Uterus (tissue), 4 donors: ENCODE results near the gene AURKA. TPM values are rescaled to one million over a fixed set of nuclear protein-coding genes. Genes with fewer than 3 reads are reported as not detected.
A peak's percentile ranks its signal among the peaks of the same experiment; 100 is the strongest.

Source experiments
- DNase-seq, 2 donors: peaks; one replicate each; pipeline ENCODE4 v3.0.0-alpha.2; 2019 to 2020
- H3K27ac ChIP-seq, 2 donors: fragments of 200-600 bp; sonication (generic); 1 replicate in 1 of 2; 2 replicates in 1 of 2; pipeline ENCODE4 v1.5.1; 2016 to 2018
- H3K27me3 ChIP-seq, 2 donors: fragments of 200-600 bp; sonication (generic); one replicate each; pipeline ENCODE4 v1.5.1; 2018 to 2019; ENCODE audit warnings: control low read depth in 1 of 2
- H3K36me3 ChIP-seq, 2 donors: fragments of 200-600 bp; sonication (generic); one replicate each; pipeline ENCODE4 v1.5.1; 2019; ENCODE audit warnings: control low read depth in 1 of 2
- H3K4me1 ChIP-seq, 2 donors: fragments of 200-600 bp; sonication (generic); one replicate each; pipeline ENCODE4 v1.5.1; 2018 to 2019; ENCODE audit warnings: control low read depth in 1 of 2
- H3K4me3 ChIP-seq, 2 donors: fragments of 200-600 bp; sonication (generic); 1 replicate in 1 of 2; 2 replicates in 1 of 2; pipeline ENCODE4 v1.5.1; 2018 to 2019; ENCODE audit warnings: mild to moderate bottlenecking in 1 of 2
- H3K9me3 ChIP-seq, 2 donors: fragments of 200-600 bp; sonication (generic); one replicate each; pipeline ENCODE4 v1.5.1; 2019; ENCODE audit warnings: control low read depth in 1 of 2
- POLR2A ChIP-seq, 2 donors: fragments of 450-650 bp; IDR thresholded peaks; one replicate each; pipeline ENCODE4 v1.6.1; 2016; ENCODE audit warnings: antibody characterized with exemption in 2 of 2, mild to moderate bottlenecking in 1 of 2, moderate library complexity in 1 of 2
- intact Hi-C: fragments of 100-400 bp; cut with DNase I; formaldehyde crosslinking; loops from one replicate; pipeline ENCODE4 v1.15.1; 2023; ENCODE audit warnings: low total_unique reads
- total RNA-seq, 4 donors: library from RNA; depleted of rRNA in 3 of 4; stranded (reverse); fragments of >200 nt in 3 of 4; gene quantifications; one replicate each; pipeline versions ENCODE4 v1.1.0 to v1.2.4, GENCODE V29; 2014 to 2023
- TF ChIP-seq, protein P1 (sequence below), 4 experiments: fragments of 200-600 bp in 2 of 4; fragments of 450-650 bp in 2 of 4; sonication (generic) in 2 of 4; IDR thresholded peaks; one replicate each; pipeline ENCODE4 v1.5.1; 2016 to 2019; ENCODE audit warnings: antibody characterized with exemption in 4 of 4, mild to moderate bottlenecking in 2 of 4, moderate library complexity in 1 of 4
- donor health status: DM: yes; HTN: yes; CAD: no.

AURKA gene
- total RNA-seq, 4 donors from 2014 or later: 1.9 to 17.4 (median 9.7) TPM; not detected in 1

DNA sequence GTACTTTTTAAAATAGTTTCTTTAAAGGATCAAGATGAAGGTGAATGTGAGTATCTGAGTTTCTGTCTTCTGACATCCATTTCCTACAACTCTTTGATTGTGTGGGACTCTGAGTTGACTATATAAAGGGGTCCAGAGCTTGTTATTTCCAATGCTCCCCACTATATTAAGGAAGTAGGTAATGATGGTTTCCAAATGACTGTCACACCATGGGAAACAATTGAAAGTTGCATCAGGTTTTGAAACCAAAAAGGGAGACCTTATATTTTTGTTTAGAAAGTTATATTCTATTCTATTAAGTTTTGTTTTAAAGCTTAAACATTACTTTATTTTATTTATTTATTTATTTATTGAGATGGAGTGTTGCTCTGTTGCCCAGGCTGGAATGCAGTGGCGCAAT lies 31.2 kb upstream of the AURKA start:
- Histone ChIP-seq H3K4me3 (no peak overlapping the region), H3K36me3 (no peaks in the 10 kb centered on the region), H3K4me1 (no peaks in the 10 kb centered on the region), H3K27ac (no peak overlapping the region), H3K9me3 (no peaks in the 10 kb centered on the region), H3K27me3 (no peaks in the 10 kb centered on the region)
- intact Hi-C loops: no loop called here
- TF ChIP-seq POLR2A (IDR thresholded peaks at IDR 0.05): no peak
- TF ChIP-seq, protein P1, sequence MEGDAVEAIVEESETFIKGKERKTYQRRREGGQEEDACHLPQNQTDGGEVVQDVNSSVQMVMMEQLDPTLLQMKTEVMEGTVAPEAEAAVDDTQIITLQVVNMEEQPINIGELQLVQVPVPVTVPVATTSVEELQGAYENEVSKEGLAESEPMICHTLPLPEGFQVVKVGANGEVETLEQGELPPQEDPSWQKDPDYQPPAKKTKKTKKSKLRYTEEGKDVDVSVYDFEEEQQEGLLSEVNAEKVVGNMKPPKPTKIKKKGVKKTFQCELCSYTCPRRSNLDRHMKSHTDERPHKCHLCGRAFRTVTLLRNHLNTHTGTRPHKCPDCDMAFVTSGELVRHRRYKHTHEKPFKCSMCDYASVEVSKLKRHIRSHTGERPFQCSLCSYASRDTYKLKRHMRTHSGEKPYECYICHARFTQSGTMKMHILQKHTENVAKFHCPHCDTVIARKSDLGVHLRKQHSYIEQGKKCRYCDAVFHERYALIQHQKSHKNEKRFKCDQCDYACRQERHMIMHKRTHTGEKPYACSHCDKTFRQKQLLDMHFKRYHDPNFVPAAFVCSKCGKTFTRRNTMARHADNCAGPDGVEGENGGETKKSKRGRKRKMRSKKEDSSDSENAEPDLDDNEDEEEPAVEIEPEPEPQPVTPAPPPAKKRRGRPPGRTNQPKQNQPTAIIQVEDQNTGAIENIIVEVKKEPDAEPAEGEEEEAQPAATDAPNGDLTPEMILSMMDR (IDR thresholded peaks at IDR 0.05): no peak
- no peak for DNase-seq

GRCh38 chr20:56422824-56423189 lies 30.8 kb upstream of the AURKA start:
- TF ChIP-seq POLR2A (IDR thresholded peaks at IDR 0.05): no peak
- TF ChIP-seq, protein P1 (IDR thresholded peaks at IDR 0.05): no peak
- Histone ChIP-seq H3K27me3 (no peaks in the 10 kb centered on the region), H3K36me3 (no peaks in the 10 kb centered on the region), H3K9me3 (no peaks in the 10 kb centered on the region), H3K4me3 (no peak overlapping the region), H3K4me1 (no peaks in the 10 kb centered on the region), H3K27ac (peak overlapping the region in 1 of 2 donors; percentile 5)
- intact Hi-C loops: no loop called here
- no peak for DNase-seq

- intact Hi-C loops: no loop called here
- Histone ChIP-seq H3K9me3 (no peaks in the 10 kb centered on the region), H3K27me3 (no peaks in the 10 kb centered on the region), H3K4me1 (no peaks in the 10 kb centered on the region), H3K36me3 (no peaks in the 10 kb centered on the region), H3K4me3 (no peak overlapping the region), H3K27ac (no peak overlapping the region)
- TF ChIP-seq, protein P1 (IDR thresholded peaks at IDR 0.05): no peak
- no peak for DNase-seq
These were observed 30.2 kb upstream of the AURKA start for GRCh38 chr20:56422076-56422823.

GRCh38 chr20:56420940-56421688 lies 29.1 kb upstream of the AURKA start:
- intact Hi-C loops: no loop called here
- H3K27ac ChIP-seq: no peak overlapping the region
- no peak for DNase-seq

More at GRCh38 chr20:56420940-56421688, 29.1 kb upstream of the AURKA start:
- no peaks in the 10 kb centered on the region for H3K36me3 ChIP-seq
- no peaks in the 10 kb centered on the region for H3K9me3 ChIP-seq
- no peak overlapping the region for H3K4me3 ChIP-seq
- H3K27me3 ChIP-seq: no peaks in the 10 kb centered on the region
- no peak for TF ChIP-seq POLR2A (IDR thresholded peaks at IDR 0.05)
- TF ChIP-seq, protein P1 (IDR thresholded peaks at IDR 0.05): no peak
- H3K4me1 ChIP-seq: no peaks in the 10 kb centered on the region
